K562 (cell line): ENCODE results near the gene SLC26A1. TPM values are rescaled to one million over a fixed set of nuclear protein-coding genes. Genes with fewer than 3 reads are reported as not detected.

ENCODE experiments used
- ZNF395 ChIP-seq: fragments of 200-800 bp; sonication (Bioruptor generic); IDR thresholded peaks from 2 replicates; pipeline ENCODE4 v1.6.1; 2017; ENCODE audit warnings: missing genetic modification characterization, missing compliant biosample characterization
- ZNF407 ChIP-seq: fragments of 450-650 bp; IDR thresholded peaks from 2 replicates; pipeline ENCODE4 v1.6.1; 2016; ENCODE audit warnings: low read depth
- polyA plus RNA-seq, 8 experiments: library from polyadenylated mRNA; depleted of rRNA in 4 of 8; stranded (reverse) in 5 of 8; unstranded in 3 of 8; fragments of >200 nt; fragmentation: Nextera tagmentation in 2 of 8; fragmentation: Illumina TruSeq in 1 of 8; extraction: Ambion mirVana in 2 of 8; extraction: Trizol in 1 of 8; gene quantifications; 2 replicates each; pipeline versions ENCODE4 v1.2.1 to v1.2.3, GENCODE V29; 2011 to 2014; ENCODE audit warnings: inconsistent platforms in 1 of 8, missing spikeins in 1 of 8
- total RNA-seq, 7 experiments: library from RNA; depleted of rRNA in 6 of 7; stranded (reverse); fragments of >200 nt in 6 of 7; fragmentation: Illumina TruSeq in 2 of 7; extraction: Trizol in 2 of 7; gene quantifications; 2 replicates each; pipeline versions ENCODE4 v1.2.1 to v1.2.3, GENCODE V29; 2011 to 2021; ENCODE audit warnings: low replicate concordance in 1 of 7

Gene SLC26A1
- total and polyA plus RNA-seq, 9 of the 15 experiments (the other 6 are each of a cell fraction or from before 2014, with no cell fraction given): 0.11 to 4.2 (median 0.95) TPM

- TF ChIP-seq ZNF407 (no peak), ZNF395 (no peak)
- TF ChIP-seq, all 486 proteins: peak for 0
Observed at GRCh38 chr4:946517-947471, 46.4 kb downstream of the SLC26A1 start (continued).
